ENCODE measurements around the gene SLC25A39. TPM values are rescaled to one million over a fixed set of nuclear protein-coding genes. Genes with fewer than 3 reads are reported as not detected.

SLC25A39 gene
- total and polyA plus RNA-seq, 9 of the 15 experiments (the other 6 are each of a cell fraction or from before 2014, with no cell fraction given), result 4.8 to 267 (median 140) TPM

GRCh38 chr17:44326861-44327444 lies 2.3 kb upstream of the SLC25A39 start (continued):
- TF ChIP-seq RFX5 (IDR thresholded peaks at IDR 0.05; ENCODE audit: low read depth, low read length) (no peak), BCOR (IDR thresholded peaks at IDR 0.05) (peak; percentile 89), CHD4 (IDR thresholded peaks at IDR 0.05; ENCODE audit: insufficient read depth, insufficient replicate concordance, low read depth, low read length, poor library complexity, severe bottlenecking) (no peak), ESRRB (CRISPR knock-in tag; IDR thresholded peaks at IDR 0.05; ENCODE audit: borderline replicate concordance) (no peak), ZNF592 (IDR thresholded peaks at IDR 0.05) (0 out of 2 replicates have a peak, but pooled peaks have one; percentile 5), MCM3 (IDR thresholded peaks at IDR 0.05) (no peak), BDP1 (IDR thresholded peaks at IDR 0.05; ENCODE audit: insufficient read depth, insufficient read length) (no peak), ZBTB9 (CRISPR knock-in tag; IDR thresholded peaks at IDR 0.05) (no peak), ZNF384 (IDR thresholded peaks at IDR 0.05; ENCODE audit: low read depth, low read length) (no peak), BCL6 (CRISPR knock-in tag; IDR thresholded peaks at IDR 0.05) (no peak), THRAP3 (IDR thresholded peaks at IDR 0.05; ENCODE audit: borderline replicate concordance) (no peak), ZNF561 (CRISPR knock-in tag; conservative IDR thresholded peaks at IDR 0.05) (no peak), ZNF133 (CRISPR knock-in tag; IDR thresholded peaks at IDR 0.05) (no peak), ETS1 (conservative IDR thresholded peaks at IDR 0.05; ENCODE audit: control insufficient read depth, low read depth, low read length) (0 out of 2 replicates have a peak, but pooled peaks have one; percentile 35), NONO (IDR thresholded peaks at IDR 0.05; ENCODE audit: low read depth in 2 of 2, low read length in 1 of 2) (no peak), NR1H2 (CRISPR knock-in tag; IDR thresholded peaks at IDR 0.05) (no peak), TAF9B (IDR thresholded peaks at IDR 0.05; ENCODE audit: partially characterized antibody) (no peak), HNRNPLL (IDR thresholded peaks at IDR 0.05; ENCODE audit: low read depth, low read length, poor library complexity, severe bottlenecking) (no peak), NR2F6 (CRISPR knock-in tag; IDR thresholded peaks at IDR 0.05) (no peak), E2F5 (CRISPR knock-in tag; IDR thresholded peaks at IDR 0.05) (no peak), CBX1 (IDR thresholded peaks at IDR 0.05; ENCODE audit: low read depth) (no peak), BRD9 (IDR thresholded peaks at IDR 0.05; ENCODE audit: low read depth, partially characterized antibody) (no peak), PHTF2 (CRISPR knock-in tag; IDR thresholded peaks at IDR 0.05) (no peak)
